GM12878 (cell line): ENCODE data around the gene NPR1. TPM values are rescaled to one million over a fixed set of nuclear protein-coding genes. Genes with fewer than 3 reads are reported as not detected.
"Not testable (repeated sequence)": the region's sequence is repeated elsewhere in the genome, so short reads cannot be mapped to it uniquely, and the experiment has no call there.

Source experiments
- ATAC-seq: fragments of 200-7000 bp; cut with Tn5 transposase; 3 replicates; pipeline ENCODE4 v1.9.1; 2020; ENCODE audit warnings: mild to moderate bottlenecking, moderate library complexity
- BruUV-seq: library from RNA; stranded (reverse); fragments of 400-500 nt; replicated peaks from 2 replicates; lab custom pipeline; 2021; lab: Mats Ljungman, UMichigan
- CTCF ChIA-PET: fragments of 300-600 bp; sonication (Branson Sonifier 250); formaldehyde crosslinking; extraction: SDS; loops from one replicate; lab custom pipeline; 2021; ENCODE audit warnings: inconsistent platforms; lab: Yijun Ruan, JAX
- POLR2A ChIA-PET: fragments of 350-600 bp; formaldehyde crosslinking; extraction: SDS; loops from one replicate; lab custom pipeline; 2021; ENCODE audit warnings: inconsistent platforms; lab: Charles Lee
- RAD21 ChIA-PET: fragments of 300-600 bp; sonication (Branson Sonifier 250); formaldehyde crosslinking; loops from one replicate; lab custom pipeline; 2023; ENCODE audit warnings: antibody characterized with exemption; ENCODE audit not compliant: unreplicated experiment; lab: Charles Lee
- SMC1A ChIA-PET: fragments of 300-600 bp; sonication (Branson Sonifier 250); formaldehyde crosslinking; loops from one replicate; lab custom pipeline; 2023; ENCODE audit not compliant: unreplicated experiment, uncharacterized antibody; lab: Charles Lee
- DNase-seq: peaks from one replicate; pipeline ENCODE4 v3.0.0-alpha.2; 2011; ENCODE audit warnings: low read depth, low spot score
- FAIRE-seq: peaks from 3 replicates; lab custom pipeline; 2011; peaks lifted over from hg19 to GRCh38; lab: Jason Lieb, UNC
- H2AFZ ChIP-seq: 2 replicates; pipeline ENCODE4 v1.6.0; 2011; ENCODE audit warnings: low read depth, low read length, control low read depth; ENCODE audit not compliant: control insufficient read depth
- H3K27ac ChIP-seq: 2 replicates; pipeline ENCODE4 v1.5.1; 2011; ENCODE audit warnings: control low read depth; ENCODE audit not compliant: control insufficient read depth, insufficient read depth
- H3K27me3 ChIP-seq, 2 experiments: replicated peaks in 1 of 2; 2 replicates each; pipeline versions ENCODE4 v1.6.0 to v1.6.1; 2011; ENCODE audit warnings: low read length in 1 of 2; ENCODE audit not compliant: control insufficient read depth in 2 of 2, insufficient read depth in 2 of 2
- H3K36me3 ChIP-seq, 2 experiments: 2 replicates each; pipeline ENCODE4 v1.5.1; 2011; ENCODE audit warnings: low read length in 1 of 2; ENCODE audit not compliant: control insufficient read depth in 2 of 2, insufficient read depth in 2 of 2
- H3K4me1 ChIP-seq: 2 replicates; pipeline ENCODE4 v1.6.1; 2011; ENCODE audit warnings: mild to moderate bottlenecking, low read length, moderate library complexity, mixed read lengths; ENCODE audit not compliant: control insufficient read depth, insufficient read depth
- H3K4me2 ChIP-seq: 2 replicates; pipeline ENCODE4 v1.6.0; 2011; ENCODE audit warnings: control low read depth; ENCODE audit not compliant: control insufficient read depth, insufficient read depth
- H3K4me3 ChIP-seq: fragments of 200-600 bp; sonication (generic); 2 replicates; pipeline ENCODE4 v1.5.1; 2016
- H3K79me2 ChIP-seq: 2 replicates; pipeline ENCODE4 v1.6.0; 2011; ENCODE audit warnings: low read length; ENCODE audit not compliant: control insufficient read depth, insufficient read depth
- H3K9ac ChIP-seq: 2 replicates; pipeline ENCODE4 v1.8.0; 2011; ENCODE audit warnings: low read length, control low read depth, mixed read lengths; ENCODE audit not compliant: control insufficient read depth, insufficient read depth
- H3K9me3 ChIP-seq: replicated peaks from 3 replicates; pipeline ENCODE4 v1.5.1; 2011; ENCODE audit warnings: mild to moderate bottlenecking, low read length; ENCODE audit not compliant: control insufficient read depth, insufficient read depth
- H4K20me1 ChIP-seq: 2 replicates; pipeline ENCODE4 v1.6.0; 2011; ENCODE audit not compliant: control insufficient read depth, insufficient read depth
- FOXK2 ChIP-seq: fragments of 450-650 bp; IDR thresholded peaks from 2 replicates; pipeline ENCODE4 v1.6.1; 2017; ENCODE audit warnings: mild to moderate bottlenecking, moderate library complexity
- GABPA ChIP-seq: IDR thresholded peaks from 2 replicates; pipeline ENCODE4 v1.6.1; 2014; ENCODE audit warnings: antibody characterized with exemption, low read depth, mild to moderate bottlenecking, inconsistent platforms
- IKZF2 ChIP-seq, 2 experiments: fragments of 450-650 bp; IDR thresholded peaks; 2 replicates each; pipeline ENCODE4 v1.6.1; 2017; ENCODE audit warnings: mild to moderate bottlenecking in 2 of 2, moderate library complexity in 2 of 2
- KDM1A ChIP-seq: fragments of 200-600 bp; sonication (generic); IDR thresholded peaks from 2 replicates; pipeline ENCODE4 v1.6.1; 2016; ENCODE audit warnings: borderline replicate concordance
- MEF2A ChIP-seq: IDR thresholded peaks from 2 replicates; pipeline ENCODE4 v1.6.1; 2011; ENCODE audit warnings: low read depth, mild to moderate bottlenecking, low read length, moderate library complexity; ENCODE audit not compliant: insufficient read depth
- WGBS: methylation state at CpG from one replicate; pipeline ENCODE4 v1.1.6; 2016; ENCODE audit warnings: low lambda C conversion rate; ENCODE audit not compliant: insufficient replicate concordance, insufficient coverage; ENCODE audit errors: missing lambda C conversion rate; 5-methylcytosine and 5-hydroxymethylcytosine counted together
- in situ Hi-C: fragments of 300-500 bp; cut with MboI; formaldehyde crosslinking; loops from 9 replicates; pipeline ENCODE4 v1.14.3; 2018; ENCODE audit warnings: mixed read lengths
- intact Hi-C: fragments of 100-400 bp; cut with micrococcal nuclease; formaldehyde crosslinking; loops from one replicate; pipeline ENCODE4 v1.14.2; 2022; ENCODE audit not compliant: unreplicated experiment
- polyA plus RNA-seq, 11 experiments: library from polyadenylated mRNA; depleted of rRNA in 4 of 11; unstranded in 6 of 11; stranded (reverse) in 5 of 11; fragments of >200 nt; fragmentation: Nextera tagmentation in 4 of 11; fragmentation: Illumina TruSeq in 1 of 11; extraction: Ambion mirVana in 4 of 11; extraction: Trizol in 1 of 11; gene quantifications; 1 replicate in 1 of 11; 2 replicates in 10 of 11; pipeline versions ENCODE4 v1.2.1 to v1.2.3, GENCODE V29; 2011 to 2016; ENCODE audit warnings: inconsistent platforms in 2 of 11, missing spikeins in 2 of 11, low read depth in 1 of 11
- total RNA-seq, 4 experiments: library from RNA; depleted of rRNA in 3 of 4; stranded (reverse); fragments of >200 nt in 3 of 4; fragmentation: Illumina TruSeq in 1 of 4; extraction: Trizol in 1 of 4; gene quantifications; 2 replicates each; pipeline versions ENCODE4 v1.2.1 to v1.2.3, GENCODE V29; 2013 to 2021

Gene NPR1
- total and polyA plus RNA-seq, 10 of the 15 experiments (the other 5 are each of a cell fraction or from before 2014, with no cell fraction given) = 0.09 to 2.1 (median 0.28) TPM; not detected in 1

DNA sequence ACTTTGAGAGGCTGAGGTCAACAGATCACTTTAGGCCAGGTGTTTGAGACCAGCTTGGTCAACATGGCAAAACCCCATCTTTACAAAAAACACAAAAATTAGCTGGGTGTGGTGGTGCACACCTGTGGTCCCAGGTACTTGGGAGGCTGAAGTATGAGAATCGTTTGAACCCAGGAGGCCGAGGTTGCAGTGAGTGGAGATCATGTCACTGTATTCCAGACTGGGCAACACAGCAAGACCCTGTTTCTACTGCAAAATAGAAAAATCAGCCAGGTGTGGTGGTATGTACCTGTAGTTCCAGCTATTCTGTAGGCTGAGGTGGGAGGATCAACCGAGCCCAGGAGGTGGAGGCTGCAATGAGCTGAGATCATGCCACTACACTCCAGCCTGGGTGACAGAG lies 45.2 kb downstream of the NPR1 start:
- peaks cover 8% of the 10 kb centered on the region for H3K79me2 ChIP-seq
- intact Hi-C loops (no loop called here), in situ Hi-C loops (no loop called here)
- DNase-seq (no peak), ATAC-seq (no peak), FAIRE-seq (no peak)
- no peaks in the 10 kb centered on the region for H3K36me3 ChIP-seq
- no TSS peak for BruUV-seq
- H4K20me1 ChIP-seq = no peaks in the 10 kb centered on the region
- WGBS = 86% methylated on average over 3 of the region's 3 CpGs
- ChIA-PET POLR2A (no interaction called here), CTCF (interaction anchor here (1.3 kb wide), 1 partner anchor 48 kb away, joined by 4 read pairs; no protein-coding TSS in a partner anchor), SMC1A (interaction anchor here (0.7 to 1.1 kb wide), 3 partner anchors 8 to 27 kb away, joined by 3 read pairs; no protein-coding TSS in a partner anchor), RAD21 (interaction anchor here (1.8 kb wide), 1 partner anchor 25 kb away, joined by 4 read pairs; no protein-coding TSS in a partner anchor)
- peaks cover 4% of the 10 kb centered on the region for H3K4me1 ChIP-seq
- TF ChIP-seq FOXK2 (no peak), IKZF2 (IDR thresholded peaks at IDR 0.05) (no peak), KDM1A (no peak), MEF2A (no peak), GABPA (no peak)
- no peak overlapping the region for H3K4me2 ChIP-seq
- no peak overlapping the region for H3K4me3 ChIP-seq
- no peaks in the 10 kb centered on the region for H3K9me3 ChIP-seq
- H3K9ac ChIP-seq = no peak overlapping the region
- H2AFZ ChIP-seq = no peak overlapping the region
- H3K27ac ChIP-seq = no peak overlapping the region
- no peaks in the 10 kb centered on the region for H3K27me3 ChIP-seq

GRCh38 chr1:153724634-153725033 lies 46.1 kb downstream of the NPR1 start:
- in situ Hi-C loops = not testable (repeated sequence)

More at GRCh38 chr1:153724634-153725033, 46.1 kb downstream of the NPR1 start:
- RAD21 ChIA-PET, FAIRE-seq, H3K27me3 ChIP-seq, H2AFZ ChIP-seq, H3K4me2 ChIP-seq, H3K9ac ChIP-seq, intact Hi-C loops, H3K36me3 ChIP-seq, DNase-seq, H3K9me3 ChIP-seq, H3K27ac ChIP-seq, ATAC-seq, H3K4me1 ChIP-seq, H4K20me1 ChIP-seq, CTCF ChIA-PET, BruUV-seq, H3K4me3 ChIP-seq: not testable (repeated sequence)
- ChIA-PET SMC1A (interaction anchor here (0.7 kb wide), 1 partner anchor 9 kb away, joined by 3 read pairs; no protein-coding TSS in a partner anchor), POLR2A (interaction anchor here (1.2 kb wide), 1 partner anchor 11 kb away, joined by 3 read pairs; no protein-coding TSS in a partner anchor)
- 64% methylated on average over 4 of the region's 4 CpGs for WGBS
- peaks cover 17% of the 10 kb centered on the region for H3K79me2 ChIP-seq
